ENCODE measurements around the gene SCN8A.
A peak's percentile ranks its signal among the peaks of the same experiment; 100 is the strongest.

The SCN8A gene

DNA sequence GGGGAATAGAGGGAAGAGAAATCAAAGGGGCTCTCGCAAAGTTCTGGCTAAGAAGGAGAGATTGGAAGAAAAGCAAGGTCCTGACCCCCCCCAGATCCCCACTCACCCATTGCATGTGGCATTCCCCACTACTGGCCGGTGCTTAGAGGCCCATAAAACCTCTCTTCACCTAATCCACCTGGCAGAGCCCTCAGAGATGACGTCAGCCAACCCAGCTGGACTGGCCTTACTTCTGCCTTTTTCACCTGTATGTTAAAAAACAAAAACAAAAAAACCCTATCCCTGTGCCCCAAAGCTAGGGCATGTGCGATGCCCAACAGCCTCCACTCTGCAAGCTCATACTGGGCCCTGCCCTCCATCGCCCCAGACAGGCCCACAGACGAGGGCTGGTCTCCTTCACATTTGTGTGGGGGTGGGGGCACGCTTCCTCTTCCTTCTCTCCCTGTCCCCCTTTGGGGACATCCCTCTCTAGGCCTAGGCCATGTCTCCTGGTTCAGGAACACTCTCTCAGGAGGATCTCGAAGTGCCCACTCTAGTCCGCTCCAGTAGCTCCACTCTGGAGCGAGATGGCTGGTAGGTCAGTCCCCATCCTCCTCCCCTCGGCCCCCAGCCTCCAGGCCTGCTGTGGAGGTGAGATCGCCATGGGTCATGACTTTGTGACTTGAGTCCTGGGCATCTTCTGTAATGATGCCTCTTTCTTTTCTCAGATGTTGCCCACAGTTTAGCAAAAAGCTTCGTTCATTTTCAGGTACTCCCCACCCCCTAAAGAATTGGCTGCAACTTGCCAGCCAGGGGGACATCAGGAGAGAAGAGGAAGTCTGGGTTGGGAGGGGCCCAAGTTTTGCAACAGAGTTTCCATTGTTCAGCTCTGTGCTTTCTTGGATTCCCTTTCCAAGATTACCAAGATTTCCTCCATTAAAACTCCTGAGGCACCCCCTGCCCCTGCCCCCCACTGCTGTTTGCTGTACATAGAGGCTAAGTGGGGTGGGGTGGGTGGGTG, 220.5 kb downstream of the SCN8A start:
- Histone ChIP-seq H3K4me3 (no peak overlapping the region), H3K36me3 (no peaks in the 10 kb centered on the region), H3K27ac (no peak overlapping the region), H3K27me3 (peaks cover 0 to 20% of the 10 kb centered on the region in 2 donors), H3K9me3 (no peaks in the 10 kb centered on the region), H3K4me1 (peaks cover 0 to 13% (median 5%) of the 10 kb centered on the region in 4 donors)
- intact Hi-C loops (cut with DNase I; ENCODE audit: low total_unique reads): no loop called here
- TF ChIP-seq CTCF (IDR thresholded peaks at IDR 0.05): no peak
- no peak for DNase-seq

GRCh38 chr12:51812871-51813270, 221.8 kb downstream of the SCN8A start:
- no peak for TF ChIP-seq CTCF (IDR thresholded peaks at IDR 0.05)
- peaks cover 0 to 33% of the 10 kb centered on the region in 2 donors for H3K27me3 ChIP-seq
- intact Hi-C loops (cut with DNase I; ENCODE audit: low total_unique reads): no loop called here

GRCh38 chr12:51813931-51814310, 222.9 kb downstream of the SCN8A start:
- no peak for TF ChIP-seq CTCF (IDR thresholded peaks at IDR 0.05)
- no peak for DNase-seq
- H3K4me1 ChIP-seq: peaks cover 0 to 13% (median 5%) of the 10 kb centered on the region in 4 donors
- H3K4me3 ChIP-seq: peak overlapping the region; percentile 49 to 61
- no peak overlapping the region for H3K27ac ChIP-seq
- intact Hi-C loops (cut with DNase I; ENCODE audit: low total_unique reads): no loop called here
- no peaks in the 10 kb centered on the region for H3K36me3 ChIP-seq
- no peaks in the 10 kb centered on the region for H3K9me3 ChIP-seq
- peaks cover 0 to 40% of the 10 kb centered on the region in 2 donors for H3K27me3 ChIP-seq

More at GRCh38 chr12:51812871-51813270, 221.8 kb downstream of the SCN8A start:
- peaks cover 0 to 13% (median 5%) of the 10 kb centered on the region in 4 donors for H3K4me1 ChIP-seq
- no peak for DNase-seq
- no peaks in the 10 kb centered on the region for H3K36me3 ChIP-seq
- H3K4me3 ChIP-seq: no peak overlapping the region
- H3K9me3 ChIP-seq: no peaks in the 10 kb centered on the region
- no peak overlapping the region for H3K27ac ChIP-seq

- Histone ChIP-seq H3K36me3 (no peaks in the 10 kb centered on the region), H3K4me3 (peak overlapping the region; percentile 49 to 61), H3K4me1 (peaks cover 0 to 13% (median 5%) of the 10 kb centered on the region in 4 donors), H3K27me3 (peaks cover 0 to 44% of the 10 kb centered on the region in 2 donors), H3K27ac (peak overlapping the region; percentile 39 to 53), H3K9me3 (no peaks in the 10 kb centered on the region)
- TF ChIP-seq CTCF (IDR thresholded peaks at IDR 0.05): peak; percentile 34 to 53
- intact Hi-C loops (cut with DNase I; ENCODE audit: low total_unique reads): no loop called here
- peak; percentile 68 to 76 for DNase-seq
These were observed 223.5 kb downstream of the SCN8A start for GRCh38 chr12:51814311-51815088.

DNA sequence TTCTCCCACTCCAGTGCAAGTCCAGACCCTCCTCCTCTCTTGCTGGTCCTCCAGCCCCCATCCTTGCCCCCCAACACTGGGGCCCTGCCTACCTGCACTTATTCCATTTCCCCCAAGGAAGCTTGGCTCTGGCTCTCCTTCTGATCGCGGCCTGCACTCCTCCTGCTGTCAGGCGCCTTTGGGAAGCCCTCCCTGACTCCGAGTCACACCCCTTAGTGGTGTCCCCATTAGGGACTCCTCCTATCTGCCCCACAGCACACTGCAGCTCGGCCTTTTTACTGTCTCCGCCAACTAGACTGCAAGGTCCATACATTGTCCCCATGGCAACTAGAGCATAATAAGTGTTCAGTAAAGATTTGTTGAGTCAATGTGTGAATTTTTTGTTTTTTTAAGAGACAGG, 224.5 kb downstream of the SCN8A start:
- Histone ChIP-seq H3K4me1 (peaks cover 0 to 14% (median 6%) of the 10 kb centered on the region in 4 donors), H3K9me3 (no peaks in the 10 kb centered on the region), H3K27ac (no peak overlapping the region), H3K4me3 (no peak overlapping the region), H3K27me3 (peaks cover 0 to 51% of the 10 kb centered on the region in 2 donors), H3K36me3 (no peaks in the 10 kb centered on the region)
- intact Hi-C loops (cut with DNase I; ENCODE audit: low total_unique reads): no loop called here
- DNase-seq: no peak
- no peak for TF ChIP-seq CTCF (IDR thresholded peaks at IDR 0.05)
